Measurements from ENCODE around the gene ZNF207. TPM values are rescaled to one million over a fixed set of nuclear protein-coding genes. Genes with fewer than 3 reads are reported as not detected.

The ZNF207 gene
- total and polyA plus RNA-seq, 10 of the 15 experiments (the other 5 are each of a cell fraction or from before 2014, with no cell fraction given), result 156 to 348 (median 205) TPM

DNA sequence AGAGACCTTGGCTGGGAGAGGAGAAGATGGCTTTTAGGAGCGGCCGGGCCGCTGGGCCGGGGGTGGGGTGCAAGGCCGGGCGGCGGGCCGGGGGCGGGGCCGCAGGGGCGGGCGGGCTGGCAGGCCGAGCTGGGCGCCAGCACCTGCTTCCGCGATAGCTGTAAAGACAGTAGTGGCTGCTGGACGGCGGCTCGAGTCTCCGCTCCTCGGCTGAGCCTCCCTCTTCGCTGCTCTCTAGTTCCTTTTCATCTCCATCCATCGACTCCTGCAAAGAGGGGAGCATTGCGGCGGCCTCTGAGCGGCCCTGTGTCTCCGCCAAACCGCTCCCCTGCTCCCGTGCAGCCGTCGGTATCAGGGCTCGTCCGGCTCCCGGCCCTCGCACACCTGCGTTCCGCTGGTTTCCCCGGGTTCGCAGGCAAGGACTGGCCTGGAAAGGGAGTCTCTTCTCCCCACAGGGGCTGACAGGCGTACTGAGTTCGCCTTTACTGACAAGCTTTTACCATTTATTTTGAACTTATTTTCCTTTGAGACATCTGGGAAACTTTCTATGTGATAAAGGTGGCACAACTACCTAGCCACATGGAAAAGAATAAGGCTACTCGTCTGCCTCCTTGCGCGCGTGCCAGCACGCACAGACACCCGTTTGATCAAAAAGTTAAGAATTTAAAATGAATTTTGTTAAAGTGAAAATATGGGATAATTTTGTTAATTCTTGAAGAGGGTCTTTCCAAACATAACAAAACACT lies 7.9 kb upstream of the ZNF207 start, which contains the start of gene C17orf75 (continued):
- TF ChIP-seq, protein P1, sequence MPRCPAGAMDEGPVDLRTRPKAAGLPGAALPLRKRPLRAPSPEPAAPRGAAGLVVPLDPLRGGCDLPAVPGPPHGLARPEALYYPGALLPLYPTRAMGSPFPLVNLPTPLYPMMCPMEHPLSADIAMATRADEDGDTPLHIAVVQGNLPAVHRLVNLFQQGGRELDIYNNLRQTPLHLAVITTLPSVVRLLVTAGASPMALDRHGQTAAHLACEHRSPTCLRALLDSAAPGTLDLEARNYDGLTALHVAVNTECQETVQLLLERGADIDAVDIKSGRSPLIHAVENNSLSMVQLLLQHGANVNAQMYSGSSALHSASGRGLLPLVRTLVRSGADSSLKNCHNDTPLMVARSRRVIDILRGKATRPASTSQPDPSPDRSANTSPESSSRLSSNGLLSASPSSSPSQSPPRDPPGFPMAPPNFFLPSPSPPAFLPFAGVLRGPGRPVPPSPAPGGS (IDR thresholded peaks at IDR 0.05; ENCODE audit: borderline replicate concordance, insufficient read depth, low read depth, low read length, poor library complexity, severe bottlenecking), result peak; percentile 21
- TF ChIP-seq SUPT20H (IDR thresholded peaks at IDR 0.05; ENCODE audit: borderline replicate concordance, control insufficient read depth, low read depth, low read length) (no peak), EED (IDR thresholded peaks at IDR 0.05; ENCODE audit: low read depth) (peak; percentile 73), POU2F2 (IDR thresholded peaks at IDR 0.05; ENCODE audit: borderline replicate concordance, low read depth, low read length) (peak; percentile 93), YBX1 (IDR thresholded peaks at IDR 0.05) (no peak), BACH1 (IDR thresholded peaks at IDR 0.05; ENCODE audit: borderline replicate concordance) (peak; percentile 78; the same call in 1 of the 2 replicates), ZZZ3 (IDR thresholded peaks at IDR 0.05; ENCODE audit: control insufficient read depth, insufficient read length, low read depth) (peak; percentile 72), TARDBP (IDR thresholded peaks at IDR 0.05; ENCODE audit: borderline replicate concordance) (peak; percentile 76; the same call in 1 of the 2 replicates), SIN3A (IDR thresholded peaks at IDR 0.05; ENCODE audit: low read depth, low read length) (peak; percentile 85), STAT1 (conservative IDR thresholded peaks at IDR 0.05) (peak; percentile 97), SREBF2 (IDR thresholded peaks at IDR 0.05; ENCODE audit: low read length) (peak; percentile 64), WRNIP1 (IDR thresholded peaks at IDR 0.05; ENCODE audit: borderline replicate concordance, low read depth, low read length) (peak; percentile 95; the same call in 1 of the 2 replicates)
- TF ChIP-seq, protein P2, sequence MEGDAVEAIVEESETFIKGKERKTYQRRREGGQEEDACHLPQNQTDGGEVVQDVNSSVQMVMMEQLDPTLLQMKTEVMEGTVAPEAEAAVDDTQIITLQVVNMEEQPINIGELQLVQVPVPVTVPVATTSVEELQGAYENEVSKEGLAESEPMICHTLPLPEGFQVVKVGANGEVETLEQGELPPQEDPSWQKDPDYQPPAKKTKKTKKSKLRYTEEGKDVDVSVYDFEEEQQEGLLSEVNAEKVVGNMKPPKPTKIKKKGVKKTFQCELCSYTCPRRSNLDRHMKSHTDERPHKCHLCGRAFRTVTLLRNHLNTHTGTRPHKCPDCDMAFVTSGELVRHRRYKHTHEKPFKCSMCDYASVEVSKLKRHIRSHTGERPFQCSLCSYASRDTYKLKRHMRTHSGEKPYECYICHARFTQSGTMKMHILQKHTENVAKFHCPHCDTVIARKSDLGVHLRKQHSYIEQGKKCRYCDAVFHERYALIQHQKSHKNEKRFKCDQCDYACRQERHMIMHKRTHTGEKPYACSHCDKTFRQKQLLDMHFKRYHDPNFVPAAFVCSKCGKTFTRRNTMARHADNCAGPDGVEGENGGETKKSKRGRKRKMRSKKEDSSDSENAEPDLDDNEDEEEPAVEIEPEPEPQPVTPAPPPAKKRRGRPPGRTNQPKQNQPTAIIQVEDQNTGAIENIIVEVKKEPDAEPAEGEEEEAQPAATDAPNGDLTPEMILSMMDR (IDR thresholded peaks at IDR 0.05 in 2 of 3, conservative IDR thresholded peaks at IDR 0.05 in 1 of 3; ENCODE audit: control insufficient read depth in 2 of 3, extremely low read depth in 1 of 3, insufficient read depth in 1 of 3, low read depth in 3 of 3, low read length in 3 of 3), result no peak
- TF ChIP-seq, protein P3, sequence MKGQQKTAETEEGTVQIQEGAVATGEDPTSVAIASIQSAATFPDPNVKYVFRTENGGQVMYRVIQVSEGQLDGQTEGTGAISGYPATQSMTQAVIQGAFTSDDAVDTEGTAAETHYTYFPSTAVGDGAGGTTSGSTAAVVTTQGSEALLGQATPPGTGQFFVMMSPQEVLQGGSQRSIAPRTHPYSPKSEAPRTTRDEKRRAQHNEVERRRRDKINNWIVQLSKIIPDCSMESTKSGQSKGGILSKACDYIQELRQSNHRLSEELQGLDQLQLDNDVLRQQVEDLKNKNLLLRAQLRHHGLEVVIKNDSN (IDR thresholded peaks at IDR 0.05; ENCODE audit: borderline replicate concordance, extremely low read length, insufficient read depth, low read depth, low read length), result peak; percentile 65
- TF ChIP-seq, protein P4, sequence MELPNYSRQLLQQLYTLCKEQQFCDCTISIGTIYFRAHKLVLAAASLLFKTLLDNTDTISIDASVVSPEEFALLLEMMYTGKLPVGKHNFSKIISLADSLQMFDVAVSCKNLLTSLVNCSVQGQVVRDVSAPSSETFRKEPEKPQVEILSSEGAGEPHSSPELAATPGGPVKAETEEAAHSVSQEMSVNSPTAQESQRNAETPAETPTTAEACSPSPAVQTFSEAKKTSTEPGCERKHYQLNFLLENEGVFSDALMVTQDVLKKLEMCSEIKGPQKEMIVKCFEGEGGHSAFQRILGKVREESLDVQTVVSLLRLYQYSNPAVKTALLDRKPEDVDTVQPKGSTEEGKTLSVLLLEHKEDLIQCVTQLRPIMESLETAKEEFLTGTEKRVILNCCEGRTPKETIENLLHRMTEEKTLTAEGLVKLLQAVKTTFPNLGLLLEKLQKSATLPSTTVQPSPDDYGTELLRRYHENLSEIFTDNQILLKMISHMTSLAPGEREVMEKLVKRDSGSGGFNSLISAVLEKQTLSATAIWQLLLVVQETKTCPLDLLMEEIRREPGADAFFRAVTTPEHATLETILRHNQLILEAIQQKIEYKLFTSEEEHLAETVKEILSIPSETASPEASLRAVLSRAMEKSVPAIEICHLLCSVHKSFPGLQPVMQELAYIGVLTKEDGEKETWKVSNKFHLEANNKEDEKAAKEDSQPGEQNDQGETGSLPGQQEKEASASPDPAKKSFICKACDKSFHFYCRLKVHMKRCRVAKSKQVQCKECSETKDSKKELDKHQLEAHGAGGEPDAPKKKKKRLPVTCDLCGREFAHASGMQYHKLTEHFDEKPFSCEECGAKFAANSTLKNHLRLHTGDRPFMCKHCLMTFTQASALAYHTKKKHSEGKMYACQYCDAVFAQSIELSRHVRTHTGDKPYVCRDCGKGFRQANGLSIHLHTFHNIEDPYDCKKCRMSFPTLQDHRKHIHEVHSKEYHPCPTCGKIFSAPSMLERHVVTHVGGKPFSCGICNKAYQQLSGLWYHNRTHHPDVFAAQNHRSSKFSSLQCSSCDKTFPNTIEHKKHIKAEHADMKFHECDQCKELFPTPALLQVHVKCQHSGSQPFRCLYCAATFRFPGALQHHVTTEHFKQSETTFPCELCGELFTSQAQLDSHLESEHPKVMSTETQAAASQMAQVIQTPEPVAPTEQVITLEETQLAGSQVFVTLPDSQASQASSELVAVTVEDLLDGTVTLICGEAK (IDR thresholded peaks at IDR 0.05; ENCODE audit: borderline replicate concordance), result peak; percentile 97
- TF ChIP-seq, protein P5, sequence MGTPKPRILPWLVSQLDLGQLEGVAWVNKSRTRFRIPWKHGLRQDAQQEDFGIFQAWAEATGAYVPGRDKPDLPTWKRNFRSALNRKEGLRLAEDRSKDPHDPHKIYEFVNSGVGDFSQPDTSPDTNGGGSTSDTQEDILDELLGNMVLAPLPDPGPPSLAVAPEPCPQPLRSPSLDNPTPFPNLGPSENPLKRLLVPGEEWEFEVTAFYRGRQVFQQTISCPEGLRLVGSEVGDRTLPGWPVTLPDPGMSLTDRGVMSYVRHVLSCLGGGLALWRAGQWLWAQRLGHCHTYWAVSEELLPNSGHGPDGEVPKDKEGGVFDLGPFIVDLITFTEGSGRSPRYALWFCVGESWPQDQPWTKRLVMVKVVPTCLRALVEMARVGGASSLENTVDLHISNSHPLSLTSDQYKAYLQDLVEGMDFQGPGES (IDR thresholded peaks at IDR 0.05), result peak; percentile 62; the same call in 1 of the 2 replicates
- TF ChIP-seq, protein P6, sequence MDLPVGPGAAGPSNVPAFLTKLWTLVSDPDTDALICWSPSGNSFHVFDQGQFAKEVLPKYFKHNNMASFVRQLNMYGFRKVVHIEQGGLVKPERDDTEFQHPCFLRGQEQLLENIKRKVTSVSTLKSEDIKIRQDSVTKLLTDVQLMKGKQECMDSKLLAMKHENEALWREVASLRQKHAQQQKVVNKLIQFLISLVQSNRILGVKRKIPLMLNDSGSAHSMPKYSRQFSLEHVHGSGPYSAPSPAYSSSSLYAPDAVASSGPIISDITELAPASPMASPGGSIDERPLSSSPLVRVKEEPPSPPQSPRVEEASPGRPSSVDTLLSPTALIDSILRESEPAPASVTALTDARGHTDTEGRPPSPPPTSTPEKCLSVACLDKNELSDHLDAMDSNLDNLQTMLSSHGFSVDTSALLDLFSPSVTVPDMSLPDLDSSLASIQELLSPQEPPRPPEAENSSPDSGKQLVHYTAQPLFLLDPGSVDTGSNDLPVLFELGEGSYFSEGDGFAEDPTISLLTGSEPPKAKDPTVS (IDR thresholded peaks at IDR 0.05; ENCODE audit: low read depth, low read length), result peak; percentile 60; the same call in 1 of the 2 replicates
